22Rv1 (cell line): ENCODE measurements around the gene RUSF1.

Source experiments
- ZFX ChIP-seq: fragments of 450-650 bp; IDR thresholded peaks from 2 replicates; pipeline ENCODE4 v1.6.1; 2017; ENCODE audit warnings: antibody characterized with exemption, borderline replicate concordance
- TF ChIP-seq, protein P1 (sequence below): fragments of 450-650 bp; IDR thresholded peaks from 2 replicates; pipeline ENCODE4 v1.5.1; 2017; ENCODE audit warnings: mild to moderate bottlenecking

DNA sequence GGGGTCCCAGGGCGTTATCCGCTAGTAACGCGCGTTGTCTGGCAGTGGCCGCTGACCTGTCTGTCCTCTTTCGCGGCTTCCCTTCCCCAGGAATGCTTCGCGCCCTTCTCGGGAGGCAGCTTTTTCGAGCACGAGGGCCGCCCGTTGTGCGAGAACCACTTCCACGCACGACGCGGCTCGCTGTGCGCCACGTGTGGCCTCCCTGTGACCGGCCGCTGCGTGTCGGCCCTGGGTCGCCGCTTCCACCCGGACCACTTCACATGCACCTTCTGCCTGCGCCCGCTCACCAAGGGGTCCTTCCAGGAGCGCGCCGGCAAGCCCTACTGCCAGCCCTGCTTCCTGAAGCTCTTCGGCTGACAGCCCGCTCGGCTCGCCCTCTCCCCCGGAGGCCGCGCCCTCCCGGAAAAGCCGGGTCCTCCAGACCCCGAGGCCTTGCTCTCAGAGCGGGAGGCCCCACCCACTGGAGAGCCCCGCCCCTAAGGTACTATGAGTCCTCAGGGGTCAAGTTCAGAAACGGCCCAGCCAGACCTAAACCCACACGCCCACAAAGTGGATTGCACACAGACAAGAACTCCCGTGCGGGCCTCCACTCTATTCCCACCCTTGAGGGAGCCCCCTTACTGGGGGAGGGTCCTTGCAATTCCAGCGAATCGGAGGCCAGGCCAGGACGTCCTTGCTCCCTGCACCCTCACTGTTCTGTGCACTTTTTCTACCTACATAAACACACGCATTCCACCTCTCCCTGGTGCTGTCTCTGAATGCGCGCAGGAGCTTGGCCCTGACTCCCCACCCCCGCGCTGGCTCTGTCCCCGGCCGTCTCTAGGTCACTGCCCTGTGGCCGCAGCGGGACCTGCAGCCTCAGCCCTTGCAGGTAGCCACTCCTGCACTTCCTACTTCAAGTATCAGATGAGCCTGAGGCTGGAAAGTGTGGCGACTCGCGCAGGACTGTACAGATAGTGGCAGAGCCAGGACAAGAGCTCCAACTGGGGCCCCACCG is 30.7 kb downstream of the RUSF1 start:
- TF ChIP-seq, protein P1, sequence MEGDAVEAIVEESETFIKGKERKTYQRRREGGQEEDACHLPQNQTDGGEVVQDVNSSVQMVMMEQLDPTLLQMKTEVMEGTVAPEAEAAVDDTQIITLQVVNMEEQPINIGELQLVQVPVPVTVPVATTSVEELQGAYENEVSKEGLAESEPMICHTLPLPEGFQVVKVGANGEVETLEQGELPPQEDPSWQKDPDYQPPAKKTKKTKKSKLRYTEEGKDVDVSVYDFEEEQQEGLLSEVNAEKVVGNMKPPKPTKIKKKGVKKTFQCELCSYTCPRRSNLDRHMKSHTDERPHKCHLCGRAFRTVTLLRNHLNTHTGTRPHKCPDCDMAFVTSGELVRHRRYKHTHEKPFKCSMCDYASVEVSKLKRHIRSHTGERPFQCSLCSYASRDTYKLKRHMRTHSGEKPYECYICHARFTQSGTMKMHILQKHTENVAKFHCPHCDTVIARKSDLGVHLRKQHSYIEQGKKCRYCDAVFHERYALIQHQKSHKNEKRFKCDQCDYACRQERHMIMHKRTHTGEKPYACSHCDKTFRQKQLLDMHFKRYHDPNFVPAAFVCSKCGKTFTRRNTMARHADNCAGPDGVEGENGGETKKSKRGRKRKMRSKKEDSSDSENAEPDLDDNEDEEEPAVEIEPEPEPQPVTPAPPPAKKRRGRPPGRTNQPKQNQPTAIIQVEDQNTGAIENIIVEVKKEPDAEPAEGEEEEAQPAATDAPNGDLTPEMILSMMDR: peak; percentile 47; the same call in 1 of the 2 replicates
- TF ChIP-seq ZFX: no peak
